Activated CD4-positive, alpha-beta T cell treated with anti-CD3 and anti-CD28 coated beads for 48 hours (primary cell): Measurements from ENCODE around the gene LEUTX.
A peak's percentile ranks its signal among the peaks of the same experiment; 100 is the strongest.
"Not testable (repeated sequence)": the region's sequence is repeated elsewhere in the genome, so short reads cannot be mapped to it uniquely, and the experiment has no call there.

ENCODE experiments used
- DNase-seq: peaks from one replicate; pipeline ENCODE4 v3.0.0-alpha.2; 2020

Gene LEUTX, protein sequence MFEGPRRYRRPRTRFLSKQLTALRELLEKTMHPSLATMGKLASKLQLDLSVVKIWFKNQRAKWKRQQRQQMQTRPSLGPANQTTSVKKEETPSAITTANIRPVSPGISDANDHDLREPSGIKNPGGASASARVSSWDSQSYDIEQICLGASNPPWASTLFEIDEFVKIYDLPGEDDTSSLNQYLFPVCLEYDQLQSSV

GRCh38 chr19:39778763-39779162, at the start of gene LEUTX:
LEUTX (plus strand) TSS chr19:39778854; CDS start chr19:39778921, 67 bp downstream.
- peak; percentile 28 for DNase-seq

DNA sequence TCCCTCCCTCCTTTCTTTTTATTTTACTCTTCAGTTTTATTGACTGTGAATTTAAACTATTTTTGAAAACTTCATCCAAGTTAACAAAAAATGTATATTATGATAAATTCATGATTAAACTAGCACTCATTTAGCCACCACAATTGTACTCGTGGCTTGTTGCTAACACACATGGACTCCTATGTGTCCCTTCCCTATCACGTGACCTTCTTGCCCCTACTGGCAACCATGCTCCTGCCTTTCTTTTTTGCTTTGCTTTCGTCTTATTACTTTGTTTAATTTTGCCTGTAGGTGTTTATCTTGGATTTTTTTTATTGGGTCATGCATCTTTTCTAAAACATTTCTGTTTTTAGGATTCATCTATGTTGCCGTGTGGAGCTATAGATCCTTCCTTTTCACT, 49.1 kb upstream of the LEUTX start:
- DNase-seq = no peak

DNA sequence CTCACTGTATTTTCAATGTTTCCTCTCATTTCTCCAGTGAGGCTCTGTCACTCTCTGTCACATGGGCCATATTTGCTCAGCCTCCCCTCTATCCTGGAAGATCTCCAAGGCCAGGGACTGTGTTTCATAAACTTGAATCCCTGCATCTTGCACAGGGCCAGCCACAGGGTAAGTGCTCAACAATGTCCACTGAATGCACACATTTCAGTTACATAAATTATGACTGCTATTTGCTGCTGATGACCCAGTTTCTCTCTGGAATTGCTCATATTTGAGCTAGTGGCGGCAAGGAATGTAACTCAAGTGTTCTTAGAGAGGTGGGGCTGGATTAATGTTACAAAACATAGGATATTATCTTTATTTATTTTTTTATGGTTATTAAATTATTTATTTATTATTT, 47.0 kb upstream of the LEUTX start:
- no peak for DNase-seq

DNA sequence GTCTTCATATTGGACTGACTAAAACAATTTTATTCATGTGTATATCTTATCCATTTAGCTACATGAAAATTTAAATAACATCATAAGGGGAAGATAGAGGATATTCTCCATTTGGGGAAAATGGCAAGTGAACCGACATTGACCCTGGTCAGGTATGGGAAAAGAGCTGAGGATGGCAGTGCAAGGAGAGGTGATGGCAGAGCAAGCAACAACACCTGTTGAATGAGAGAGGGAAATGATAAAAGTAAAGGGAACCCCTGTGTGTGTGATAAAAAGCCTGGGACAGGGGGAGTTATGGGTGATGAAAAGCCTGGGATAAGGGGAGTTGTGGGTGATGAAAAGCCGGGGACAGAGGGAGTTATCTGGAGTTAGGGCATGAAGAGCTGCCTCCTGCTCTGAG, 44.8 kb upstream of the LEUTX start:
- DNase-seq = no peak

GRCh38 chr19:39735688-39736087, 43.0 kb upstream of the LEUTX start:
- no peak for DNase-seq

DNA sequence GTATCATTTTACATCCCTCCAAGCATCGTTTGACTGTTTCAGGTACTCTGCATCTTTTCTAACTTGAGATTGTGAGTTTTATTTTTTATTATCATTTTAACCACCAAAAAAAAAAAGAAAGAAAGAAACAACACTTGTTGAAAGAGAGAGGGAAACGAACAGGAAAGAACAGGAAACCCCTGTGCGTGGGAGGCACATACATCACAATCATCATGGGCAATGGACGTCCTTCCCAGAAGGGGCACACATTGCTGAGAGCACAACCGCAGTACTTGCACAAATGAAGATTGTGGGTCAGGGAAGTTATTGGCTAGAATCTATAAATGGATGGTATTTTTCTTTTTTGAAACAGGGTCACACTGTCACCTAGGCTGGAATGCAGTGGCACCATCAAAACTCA, 42.6 kb upstream of the LEUTX start:
- DNase-seq = peak; percentile 16

GRCh38 chr19:39737351-39737750, 41.3 kb upstream of the LEUTX start:
- peak; percentile 27 for DNase-seq

GRCh38 chr19:39737891-39738290, 40.8 kb upstream of the LEUTX start, which contains the start of gene CLC:
CLC (minus strand) TSS chr19:39738029; CDS start chr19:39737952, 77 bp downstream.
- no peak for DNase-seq

GRCh38 chr19:39738814-39739213, 39.8 kb upstream of the LEUTX start:
- no peak for DNase-seq

DNA sequence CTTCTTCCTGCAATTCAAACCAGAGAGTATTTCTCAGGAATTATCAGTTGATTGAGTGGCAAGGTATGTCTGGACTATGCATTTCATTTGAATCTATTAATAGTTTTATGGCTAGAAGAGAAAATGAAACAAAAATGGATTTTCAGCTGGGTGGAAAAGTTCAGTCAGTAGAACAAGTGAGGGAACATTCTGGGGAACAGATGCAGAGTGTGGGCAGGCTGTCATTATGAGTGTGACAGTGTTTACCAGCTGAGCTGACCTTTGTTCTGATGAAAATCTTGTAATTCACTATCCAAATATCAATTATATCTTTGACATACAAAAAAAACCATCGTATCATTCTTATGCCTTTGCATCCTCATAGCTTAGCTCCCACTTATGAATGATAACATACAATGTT, 38.3 kb upstream of the LEUTX start:
- peak; percentile 28 for DNase-seq

DNA sequence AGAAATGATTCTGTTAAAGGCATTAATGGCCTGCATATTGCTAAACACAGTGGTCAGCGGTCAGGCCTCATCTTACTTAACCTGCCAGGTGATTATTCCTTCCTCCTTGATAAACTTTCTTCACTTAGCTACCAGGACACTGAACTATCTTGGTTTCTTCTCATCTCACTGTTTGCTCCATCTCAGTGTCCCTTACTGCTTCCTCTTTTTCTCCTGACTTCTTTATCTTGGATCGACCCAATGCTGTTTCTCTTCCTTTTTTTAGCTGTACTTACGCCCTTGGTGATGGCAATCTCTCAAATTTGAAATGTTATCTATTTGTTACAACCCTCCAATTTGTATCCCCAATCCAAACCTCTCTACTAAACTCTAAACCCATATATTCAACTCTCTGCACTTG, 33.0 kb upstream of the LEUTX start:
- DNase-seq = no peak

- DNase-seq = no peak
Measured at GRCh38 chr19:39746836-39747529, 31.7 kb upstream of the LEUTX start.

DNA sequence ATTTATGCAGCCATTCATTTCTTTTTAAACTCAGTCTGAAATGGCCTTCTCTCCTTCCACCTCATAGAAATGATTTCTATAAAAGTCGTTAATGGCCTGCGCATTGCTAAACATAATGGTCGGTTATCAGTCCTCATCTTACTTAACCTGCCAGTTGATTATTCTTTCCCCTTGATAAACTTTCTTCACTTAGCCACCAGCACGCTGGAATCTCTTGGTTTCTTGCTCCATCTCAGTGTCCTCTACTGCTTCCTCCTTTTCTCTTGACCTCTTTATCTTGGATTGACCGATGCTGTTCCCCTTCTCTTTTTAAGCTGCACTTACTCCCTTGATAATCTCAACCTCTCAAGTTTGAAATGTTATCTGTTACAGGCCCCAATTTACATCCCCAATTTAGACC, 28.7 kb upstream of the LEUTX start:
- no peak for DNase-seq

DNA sequence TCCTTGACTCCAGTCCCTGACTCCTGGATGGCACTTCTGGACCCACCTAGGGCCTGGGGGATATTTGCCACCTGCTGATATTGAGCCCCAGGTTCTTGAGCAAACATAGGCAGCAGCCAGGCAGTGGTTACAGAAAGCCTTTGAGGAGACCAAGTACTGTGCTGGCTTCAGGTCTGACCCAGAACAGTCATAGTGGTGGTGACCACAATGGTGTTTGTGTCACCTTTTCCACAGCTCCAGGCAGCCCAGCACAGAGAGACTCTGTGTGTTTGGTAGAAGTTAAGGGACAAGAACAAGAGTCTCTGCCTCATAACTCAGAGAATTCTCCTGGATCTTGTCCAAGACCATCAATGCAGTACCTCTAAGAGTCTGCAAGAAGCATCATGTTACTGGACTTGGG, 26.3 kb upstream of the LEUTX start:
- DNase-seq = peak; percentile 41

DNA sequence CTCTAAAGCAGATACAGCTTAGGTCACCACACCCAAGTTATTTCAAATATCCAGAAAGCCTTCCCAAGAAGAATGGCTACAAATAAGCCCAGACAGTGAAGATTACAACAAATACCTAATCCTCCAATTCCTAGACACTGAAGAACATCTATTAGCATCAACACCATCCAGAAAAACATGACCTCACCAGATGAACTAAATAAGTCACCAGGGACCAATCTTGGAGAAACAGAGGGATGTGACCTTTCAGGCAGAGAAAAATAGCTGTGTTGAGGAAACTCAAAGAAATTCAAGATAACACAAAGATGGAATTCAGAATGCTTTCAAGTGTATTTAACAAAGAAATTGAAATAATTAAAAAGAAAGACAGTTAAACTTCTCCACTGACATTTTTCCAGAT, 25.9 kb upstream of the LEUTX start:
- no peak for DNase-seq

GRCh38 chr19:39754544-39754943, 24.1 kb upstream of the LEUTX start:
- no peak for DNase-seq

DNA sequence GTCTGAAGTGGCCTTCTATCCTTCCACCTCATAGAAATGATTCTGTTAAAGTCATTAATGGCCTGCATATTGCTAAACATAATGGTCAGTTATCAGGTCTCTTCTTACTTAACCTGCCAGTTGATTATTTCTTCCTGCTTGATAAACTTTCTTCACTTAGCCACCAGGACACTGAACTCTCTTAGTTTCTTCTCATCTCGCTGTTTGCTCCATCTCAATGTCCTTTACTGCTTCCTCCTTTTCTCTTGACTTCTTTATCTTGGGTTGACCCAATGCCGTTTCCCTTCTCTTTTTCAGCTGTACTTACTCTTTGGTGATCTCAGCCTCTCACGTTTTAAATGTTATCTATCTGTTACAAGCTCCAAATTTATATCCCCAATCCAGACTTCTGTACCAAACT, 23.7 kb upstream of the LEUTX start:
- DNase-seq = no peak

GRCh38 chr19:39759457-39760184, 19.0 kb upstream of the LEUTX start:
- DNase-seq = no peak

GRCh38 chr19:39761851-39762250, 16.8 kb upstream of the LEUTX start:
- DNase-seq = not testable (repeated sequence)

DNA sequence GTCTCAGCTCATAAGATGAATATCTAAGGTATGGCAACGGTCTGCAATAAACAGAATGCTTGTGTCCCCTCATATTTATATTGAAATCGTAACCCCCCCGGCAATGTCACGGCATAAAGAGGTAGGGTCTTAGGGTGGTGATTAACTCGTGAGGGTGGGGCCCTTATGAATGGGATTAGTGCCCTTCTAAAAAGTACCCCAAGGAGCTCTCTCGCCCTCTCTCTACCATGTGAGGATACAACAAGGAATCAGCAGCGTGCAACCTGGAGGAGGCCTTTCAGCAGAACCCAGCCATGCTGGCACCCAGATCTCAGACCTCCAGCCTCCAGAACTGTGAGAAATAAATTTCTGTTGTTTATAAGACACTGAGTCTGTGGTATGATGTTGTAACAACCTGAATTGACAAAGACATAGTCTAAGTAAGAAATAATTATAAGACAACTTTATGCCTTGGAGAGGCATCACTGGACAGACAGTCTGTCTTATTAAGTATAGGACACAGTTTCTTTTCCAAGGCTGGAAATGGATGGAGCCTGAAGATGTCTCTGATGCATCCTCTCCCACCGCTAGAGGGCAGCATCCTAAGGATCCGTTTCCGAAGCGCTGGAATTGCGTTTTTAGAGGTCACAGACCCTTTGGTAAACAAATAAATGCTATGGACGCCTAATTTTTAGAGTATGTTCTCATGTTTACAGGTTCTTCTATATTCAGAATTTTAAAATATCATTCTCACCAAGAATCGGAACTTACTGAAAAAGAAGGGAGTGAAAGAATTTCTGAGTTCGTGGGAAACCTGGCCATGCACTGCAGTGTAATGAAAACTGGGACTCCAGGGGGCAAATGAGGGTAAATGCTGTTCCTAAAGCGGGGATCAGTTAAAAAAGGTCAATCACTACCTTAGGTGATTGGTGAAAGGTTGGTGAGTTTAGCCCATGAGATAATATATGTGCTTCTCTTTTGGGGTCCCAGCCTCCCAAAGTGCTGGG, 13.3 kb upstream of the LEUTX start:
- peak; percentile 55 for DNase-seq

- no peak for DNase-seq
Measured at GRCh38 chr19:39768334-39768733, 10.3 kb upstream of the LEUTX start.

- no peak for DNase-seq
Measured at GRCh38 chr19:39768786-39769185, 9.9 kb upstream of the LEUTX start.

DNA sequence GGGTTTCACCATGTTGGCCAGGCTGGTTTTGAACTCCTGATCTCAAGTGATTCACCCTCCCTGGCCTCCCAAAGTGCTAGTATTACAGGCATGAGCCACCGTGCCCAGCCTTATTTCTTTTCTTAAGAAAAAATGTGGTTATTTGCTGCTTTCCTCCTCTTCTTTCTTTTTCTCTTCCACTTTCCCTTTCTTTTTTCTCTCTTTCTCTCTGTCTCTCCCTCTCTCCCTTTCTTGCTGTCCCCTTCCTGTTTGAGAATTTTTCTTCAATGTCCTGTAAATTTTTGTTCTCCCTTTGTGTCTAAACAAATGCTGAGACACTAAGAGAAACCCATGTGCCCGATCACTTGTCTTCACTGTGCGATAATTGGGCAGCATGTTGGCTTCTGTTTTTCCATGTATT, 2.2 kb downstream of the LEUTX start:
- DNase-seq = no peak
